ENCODE data around the gene IFNA6. TPM values are rescaled to one million over a fixed set of nuclear protein-coding genes. Genes with fewer than 3 reads are reported as not detected.
"Not testable (repeated sequence)": the region's sequence is repeated elsewhere in the genome, so short reads cannot be mapped to it uniquely, and the experiment has no call there.

Gene IFNA6
- total and polyA plus RNA-seq, 2 of the 8 experiments (the other 6 are each of a cell fraction or from before 2014, with no cell fraction given): not detected

DNA sequence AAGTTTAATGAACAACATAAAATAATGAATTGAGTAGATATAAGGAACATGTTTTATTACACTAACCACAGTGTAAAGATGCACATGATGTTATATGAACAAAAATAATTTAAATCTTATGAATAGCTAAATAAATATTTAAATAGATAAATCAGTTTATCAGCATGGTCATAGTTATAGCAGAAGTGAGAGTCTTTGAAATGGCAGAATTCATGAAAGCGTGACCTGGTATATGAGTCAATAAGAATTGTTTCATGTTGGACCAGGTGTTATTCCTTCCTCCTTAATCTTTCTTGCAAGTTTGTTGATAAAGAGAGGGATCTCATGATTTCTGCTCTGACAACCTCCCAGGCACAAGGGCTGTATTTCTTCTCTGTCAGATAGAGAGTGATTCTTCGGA is 16.5 kb upstream of the IFNA6 start:
- H4K8ac ChIP-seq (ENCODE audit: extremely low read depth, insufficient read depth, low read length); H3K9me3 ChIP-seq (ENCODE audit: insufficient read depth in 2 of 2, low read depth in 1 of 2, low read length in 1 of 2); H3K79me2 ChIP-seq (ENCODE audit: control insufficient read depth in 1 of 2, insufficient read depth in 2 of 2, low read length in 2 of 2); H3K4me2 ChIP-seq (ENCODE audit: insufficient read depth in 1 of 2, low read depth in 2 of 2, low read length in 2 of 2); H2BK12ac ChIP-seq (ENCODE audit: low read depth, low read length); H3K23me2 ChIP-seq (ENCODE audit: low read depth, low read length); CTCF ChIA-PET (ENCODE audit: partially characterized antibody); H3K36me3 ChIP-seq (ENCODE audit: control insufficient read depth in 2 of 4, insufficient read depth in 4 of 4, low read length in 3 of 4); H4K20me1 ChIP-seq (replicated peaks in 1 of 2; ENCODE audit: control insufficient read depth in 1 of 2, insufficient read depth in 2 of 2, low read length in 2 of 2); H3K18ac ChIP-seq (ENCODE audit: extremely low read depth, low read length); H3K4me3 ChIP-seq (ENCODE audit: extremely low read depth in 1 of 4, insufficient read depth in 2 of 4, low read depth in 3 of 4, low read length in 4 of 4); H2BK20ac ChIP-seq (ENCODE audit: low read length); H3K27me3 ChIP-seq (replicated peaks in 1 of 4; ENCODE audit: control insufficient read depth in 3 of 4, extremely low read depth in 1 of 4, insufficient read depth in 3 of 4, low read length in 3 of 4); H3K56ac ChIP-seq (replicated peaks; ENCODE audit: insufficient read length, low read depth, low read length); DNase-seq (ENCODE audit: low read depth in 1 of 2, low spot score in 2 of 2); H2BK5ac ChIP-seq (ENCODE audit: low read depth, low read length); H4K5ac ChIP-seq (ENCODE audit: insufficient read length, low read depth, low read length); H3K79me1 ChIP-seq (ENCODE audit: low read depth, low read length); H3K4me1 ChIP-seq (replicated peaks in 1 of 4; ENCODE audit: control insufficient read depth in 3 of 4, insufficient read depth in 4 of 4, low read length in 3 of 4); H2BK15ac ChIP-seq (ENCODE audit: low read length); H2BK120ac ChIP-seq (replicated peaks; ENCODE audit: low read depth, low read length); H3K9ac ChIP-seq (replicated peaks in 1 of 4; ENCODE audit: extremely low read depth in 1 of 4, low read depth in 3 of 4, low read length in 3 of 4); H4K91ac ChIP-seq (replicated peaks; ENCODE audit: insufficient read length, low read length); H3K27ac ChIP-seq (ENCODE audit: low read depth, low read length); H2AFZ ChIP-seq (ENCODE audit: low read length); H3K14ac ChIP-seq (ENCODE audit: insufficient read length); H2AK5ac ChIP-seq (ENCODE audit: low read depth, low read length); H3K23ac ChIP-seq (ENCODE audit: insufficient read length); POLR2A ChIA-PET (ENCODE audit: partially characterized antibody); H3K4ac ChIP-seq (replicated peaks; ENCODE audit: insufficient read length, low read depth, low read length): not testable (repeated sequence)
- WGBS, 2 experiments (ENCODE audit: extremely low coverage in 1 of 2, insufficient coverage in 1 of 2, insufficient read length in 1 of 2, insufficient replicate concordance in 2 of 2, low coverage in 1 of 2, low lambda C conversion rate in 2 of 2, missing lambda C conversion rate in 1 of 2): 90% methylated on average over 1 of the region's 2 CpGs; no CpG with 5 or more reads in 1 of the 2 experiments
- peak; percentile 42 for FAIRE-seq

Measured in H1 (cell line).